H9 (cell line): Measurements from ENCODE around the gene SZT2. TPM values are rescaled to one million over a fixed set of nuclear protein-coding genes. Genes with fewer than 3 reads are reported as not detected.
"Not testable (repeated sequence)": the region's sequence is repeated elsewhere in the genome, so short reads cannot be mapped to it uniquely, and the experiment has no call there.

Experiments
- DNase-seq: peaks from one replicate; pipeline ENCODE4 v3.0.0-alpha.2; 2017
- H2AFZ ChIP-seq: one replicate; pipeline ENCODE4 v1.6.1; 2013; ENCODE audit warnings: mild to moderate bottlenecking, low read length, control low read depth, moderate library complexity
- H2AK5ac ChIP-seq: 2 replicates; pipeline ENCODE4 v1.6.1; 2013; ENCODE audit warnings: low read length, control low read depth, mixed read lengths; ENCODE audit not compliant: insufficient read length
- H2BK120ac ChIP-seq: one replicate; pipeline ENCODE4 v1.6.1; 2013; ENCODE audit warnings: low read depth, mild to moderate bottlenecking, low read length, control low read depth, inconsistent platforms; ENCODE audit not compliant: poor library complexity, severe bottlenecking
- H2BK12ac ChIP-seq: 2 replicates; pipeline ENCODE4 v1.6.1; 2013; ENCODE audit warnings: low read length, control low read depth, mixed read lengths, low read depth; ENCODE audit not compliant: insufficient read length
- H2BK15ac ChIP-seq: 2 replicates; pipeline ENCODE4 v1.6.1; 2013; ENCODE audit warnings: low read depth, low read length, control low read depth
- H2BK20ac ChIP-seq: one replicate; pipeline ENCODE4 v1.6.1; 2013; ENCODE audit warnings: low read depth, mild to moderate bottlenecking, low read length, control low read depth, inconsistent platforms; ENCODE audit not compliant: poor library complexity, severe bottlenecking
- H2BK5ac ChIP-seq: 2 replicates; pipeline ENCODE4 v1.6.1; 2013; ENCODE audit warnings: low read length, control low read depth, mixed read lengths; ENCODE audit not compliant: insufficient read length
- H3K14ac ChIP-seq: 2 replicates; pipeline ENCODE4 v1.6.1; 2013; ENCODE audit warnings: low read length, control low read depth; ENCODE audit not compliant: insufficient read depth
- H3K18ac ChIP-seq: 2 replicates; pipeline ENCODE4 v1.6.1; 2013; ENCODE audit warnings: low read depth, mild to moderate bottlenecking, mixed read lengths, low read length, control low read depth; ENCODE audit not compliant: insufficient read length
- H3K23ac ChIP-seq: 2 replicates; pipeline ENCODE4 v1.6.1; 2013; ENCODE audit warnings: low read length, control low read depth, mixed read lengths, low read depth; ENCODE audit not compliant: insufficient read length
- H3K23me2 ChIP-seq: 2 replicates; pipeline ENCODE4 v1.6.1; 2013; ENCODE audit warnings: low read depth, mild to moderate bottlenecking, mixed read lengths, low read length, control low read depth; ENCODE audit not compliant: insufficient read length, poor library complexity, severe bottlenecking
- H3K27ac ChIP-seq: 2 replicates; pipeline ENCODE4 v1.5.1; 2013; ENCODE audit warnings: low read length, control low read depth, mixed read lengths, low read depth; ENCODE audit not compliant: insufficient read length
- H3K27me3 ChIP-seq: 2 replicates; pipeline ENCODE4 v1.6.1; 2013; ENCODE audit warnings: low read length, control low read depth, inconsistent platforms; ENCODE audit not compliant: insufficient read depth
- H3K4ac ChIP-seq: 2 replicates; pipeline ENCODE4 v1.6.1; 2013; ENCODE audit warnings: low read depth, mild to moderate bottlenecking, control low read depth, inconsistent platforms, low read length, moderate library complexity
- H3K4me1 ChIP-seq: 2 replicates; pipeline ENCODE4 v1.6.1; 2013; ENCODE audit warnings: low read length, control low read depth, inconsistent platforms; ENCODE audit not compliant: insufficient read depth
- H3K4me2 ChIP-seq: 2 replicates; pipeline ENCODE4 v1.6.1; 2013; ENCODE audit warnings: low read length, control low read depth, mixed read lengths; ENCODE audit not compliant: insufficient read length, insufficient read depth
- H3K56ac ChIP-seq: 2 replicates; pipeline ENCODE4 v1.6.1; 2013; ENCODE audit warnings: low read depth, mild to moderate bottlenecking, mixed read lengths, low read length, control low read depth; ENCODE audit not compliant: insufficient read length
- H3K79me1 ChIP-seq: 2 replicates; pipeline ENCODE4 v1.6.1; 2013; ENCODE audit warnings: low read depth, mild to moderate bottlenecking, moderate library complexity, low read length, control low read depth, inconsistent platforms; ENCODE audit not compliant: insufficient read depth, poor library complexity, severe bottlenecking
- H3K79me2 ChIP-seq: 2 replicates; pipeline ENCODE4 v1.6.1; 2013; ENCODE audit warnings: low read length, control low read depth, inconsistent platforms; ENCODE audit not compliant: insufficient read depth
- H3K9ac ChIP-seq: 2 replicates; pipeline ENCODE4 v1.6.1; 2013; ENCODE audit warnings: low read length, control low read depth, mixed read lengths; ENCODE audit not compliant: insufficient read length; ENCODE audit errors: extremely low read depth
- H3K9me3 ChIP-seq: one replicate; pipeline ENCODE4 v1.6.1; 2013; ENCODE audit warnings: low read depth, low read length, inconsistent platforms; ENCODE audit not compliant: control insufficient read depth
- H3T11ph ChIP-seq: one replicate; pipeline ENCODE4 v1.6.1; 2013; ENCODE audit warnings: mild to moderate bottlenecking, low read length, control low read depth, inconsistent platforms
- H4K20me1 ChIP-seq: one replicate; pipeline ENCODE4 v1.6.1; 2013; ENCODE audit not compliant: control insufficient read depth, insufficient read length, insufficient read depth
- H4K5ac ChIP-seq: 2 replicates; pipeline ENCODE4 v1.6.1; 2013; ENCODE audit warnings: low read depth, mild to moderate bottlenecking, mixed read lengths, low read length, control low read depth; ENCODE audit not compliant: insufficient read length
- H4K8ac ChIP-seq: replicated peaks from 2 replicates; pipeline ENCODE4 v1.6.1; 2013; ENCODE audit warnings: low read length, control low read depth, mixed read lengths, low read depth; ENCODE audit not compliant: insufficient read length
- H4K91ac ChIP-seq: 2 replicates; pipeline ENCODE4 v1.6.1; 2013; ENCODE audit warnings: low read depth, mild to moderate bottlenecking, moderate library complexity, mixed read lengths, low read length, control low read depth; ENCODE audit not compliant: insufficient read length
- H3K27ac Mint-ChIP-seq, 3 experiments: 2 replicates in 2 of 3; 3 replicates in 1 of 3; pipeline ENCODE4 v1.8.0; 2020 to 2021; ENCODE audit warnings: mixed read lengths in 3 of 3, mild to moderate bottlenecking in 1 of 3, moderate library complexity in 1 of 3
- H3K27me3 Mint-ChIP-seq: 2 replicates; pipeline ENCODE4 v1.8.0; 2021; ENCODE audit warnings: low read depth, mild to moderate bottlenecking, moderate library complexity, mixed read lengths
- H3K36me3 Mint-ChIP-seq, 3 experiments: 2 replicates in 2 of 3; 3 replicates in 1 of 3; pipeline ENCODE4 v1.8.0; 2020 to 2021; ENCODE audit warnings: low read depth in 3 of 3, mixed read lengths in 3 of 3; ENCODE audit not compliant: insufficient read depth in 1 of 3
- H3K4me1 Mint-ChIP-seq, 2 experiments: 2 replicates each; pipeline ENCODE4 v1.8.0; 2020; ENCODE audit warnings: mixed read lengths in 2 of 2
- H3K4me3 Mint-ChIP-seq, 2 experiments: 2 replicates in 1 of 2; 3 replicates in 1 of 2; pipeline ENCODE4 v1.8.0; 2020 to 2021; ENCODE audit warnings: mild to moderate bottlenecking in 2 of 2, mixed read lengths in 2 of 2, moderate library complexity in 1 of 2
- H3K9me3 Mint-ChIP-seq, 2 experiments: 2 replicates in 1 of 2; 3 replicates in 1 of 2; pipeline ENCODE4 v1.8.0; 2020; ENCODE audit warnings: mild to moderate bottlenecking in 2 of 2, mixed read lengths in 2 of 2, moderate library complexity in 1 of 2
- WGBS: extraction: QIAGEN DNeasy Blood & Tissue Kit; methylation state at CpG from one replicate; pipeline ENCODE4 v1.1.7; 2013; ENCODE audit warnings: missing lambda C conversion rate, low lambda C conversion rate, mixed read lengths; ENCODE audit not compliant: insufficient read length; ENCODE audit errors: extremely low coverage; 5-methylcytosine and 5-hydroxymethylcytosine counted together
- total RNA-seq: library from RNA; stranded (reverse); gene quantifications from 2 replicates; pipeline ENCODE4 v1.2.1, GENCODE V29; 2021
- TF ChIP-seq, protein P1 (sequence below): fragments of 200-600 bp; sonication (generic); conservative IDR thresholded peaks from 3 replicates; pipeline ENCODE4 v1.8.0; 2021; ENCODE audit warnings: antibody characterized with exemption, mild to moderate bottlenecking

SZT2 gene
- total RNA-seq, 1 experiment from 2014 or later, result 16.8 TPM

DNA sequence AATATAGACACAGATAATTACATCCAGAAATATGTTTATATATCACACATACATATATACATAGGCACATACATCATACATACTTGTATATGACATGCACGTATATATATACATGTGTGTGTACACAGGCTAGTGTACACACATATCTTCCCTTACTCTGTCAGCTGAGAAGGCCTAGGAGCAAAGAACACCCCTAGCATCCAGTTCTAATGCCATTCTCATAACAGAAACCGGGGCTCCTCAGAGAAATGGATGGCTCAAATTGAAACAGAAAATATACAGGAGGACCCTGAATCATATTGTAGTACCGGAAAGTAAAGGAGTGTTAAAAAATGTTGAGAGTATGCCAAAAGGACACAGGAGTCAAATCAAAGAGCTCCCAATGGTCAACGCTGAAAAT is 83.8 kb downstream of the SZT2 start:
- Histone ChIP-seq H3K4ac (no peak overlapping the region), H3K4me2 (no peak overlapping the region), H2BK12ac (no peak overlapping the region), H3K23ac (no peak overlapping the region), H2AFZ (no peak overlapping the region), H2BK120ac (no peak overlapping the region), H3K18ac (no peak overlapping the region), H4K8ac (no peak overlapping the region), H3K4me1 (peaks cover 5% of the 10 kb centered on the region; the same call in 1 of the 2 replicates), H3K27me3 (no peaks in the 10 kb centered on the region), H3T11ph (no peak overlapping the region), H3K23me2 (no peaks in the 10 kb centered on the region), H4K5ac (no peak overlapping the region), H3K9ac (no peak overlapping the region), H3K79me2 (no peaks in the 10 kb centered on the region), H2BK5ac (no peak overlapping the region), H2AK5ac (no peak overlapping the region), H3K79me1 (no peaks in the 10 kb centered on the region), H4K20me1 (no peaks in the 10 kb centered on the region), H3K56ac (no peak overlapping the region), H3K27ac (no peak overlapping the region), H4K91ac (no peak overlapping the region), H2BK20ac (no peak overlapping the region), H2BK15ac (no peak overlapping the region), H3K14ac (no peak overlapping the region), H3K9me3 (no peaks in the 10 kb centered on the region)
- no peaks in the 10 kb centered on the region for H3K9me3 Mint-ChIP-seq
- peaks cover 11 to 14% of the 10 kb centered on the region in 2 experiments for H3K4me1 Mint-ChIP-seq
- DNase-seq, result no peak
- WGBS, result no CpG with 5 or more reads among the region's 4 CpGs
- TF ChIP-seq, protein P1, sequence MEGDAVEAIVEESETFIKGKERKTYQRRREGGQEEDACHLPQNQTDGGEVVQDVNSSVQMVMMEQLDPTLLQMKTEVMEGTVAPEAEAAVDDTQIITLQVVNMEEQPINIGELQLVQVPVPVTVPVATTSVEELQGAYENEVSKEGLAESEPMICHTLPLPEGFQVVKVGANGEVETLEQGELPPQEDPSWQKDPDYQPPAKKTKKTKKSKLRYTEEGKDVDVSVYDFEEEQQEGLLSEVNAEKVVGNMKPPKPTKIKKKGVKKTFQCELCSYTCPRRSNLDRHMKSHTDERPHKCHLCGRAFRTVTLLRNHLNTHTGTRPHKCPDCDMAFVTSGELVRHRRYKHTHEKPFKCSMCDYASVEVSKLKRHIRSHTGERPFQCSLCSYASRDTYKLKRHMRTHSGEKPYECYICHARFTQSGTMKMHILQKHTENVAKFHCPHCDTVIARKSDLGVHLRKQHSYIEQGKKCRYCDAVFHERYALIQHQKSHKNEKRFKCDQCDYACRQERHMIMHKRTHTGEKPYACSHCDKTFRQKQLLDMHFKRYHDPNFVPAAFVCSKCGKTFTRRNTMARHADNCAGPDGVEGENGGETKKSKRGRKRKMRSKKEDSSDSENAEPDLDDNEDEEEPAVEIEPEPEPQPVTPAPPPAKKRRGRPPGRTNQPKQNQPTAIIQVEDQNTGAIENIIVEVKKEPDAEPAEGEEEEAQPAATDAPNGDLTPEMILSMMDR, result no peak
- H3K27ac Mint-ChIP-seq, result no peak overlapping the region
- no peaks in the 10 kb centered on the region for H3K36me3 Mint-ChIP-seq
- H3K27me3 Mint-ChIP-seq, result no peaks in the 10 kb centered on the region; the same call in 1 of the 2 replicates
- no peak overlapping the region for H3K4me3 Mint-ChIP-seq

DNA sequence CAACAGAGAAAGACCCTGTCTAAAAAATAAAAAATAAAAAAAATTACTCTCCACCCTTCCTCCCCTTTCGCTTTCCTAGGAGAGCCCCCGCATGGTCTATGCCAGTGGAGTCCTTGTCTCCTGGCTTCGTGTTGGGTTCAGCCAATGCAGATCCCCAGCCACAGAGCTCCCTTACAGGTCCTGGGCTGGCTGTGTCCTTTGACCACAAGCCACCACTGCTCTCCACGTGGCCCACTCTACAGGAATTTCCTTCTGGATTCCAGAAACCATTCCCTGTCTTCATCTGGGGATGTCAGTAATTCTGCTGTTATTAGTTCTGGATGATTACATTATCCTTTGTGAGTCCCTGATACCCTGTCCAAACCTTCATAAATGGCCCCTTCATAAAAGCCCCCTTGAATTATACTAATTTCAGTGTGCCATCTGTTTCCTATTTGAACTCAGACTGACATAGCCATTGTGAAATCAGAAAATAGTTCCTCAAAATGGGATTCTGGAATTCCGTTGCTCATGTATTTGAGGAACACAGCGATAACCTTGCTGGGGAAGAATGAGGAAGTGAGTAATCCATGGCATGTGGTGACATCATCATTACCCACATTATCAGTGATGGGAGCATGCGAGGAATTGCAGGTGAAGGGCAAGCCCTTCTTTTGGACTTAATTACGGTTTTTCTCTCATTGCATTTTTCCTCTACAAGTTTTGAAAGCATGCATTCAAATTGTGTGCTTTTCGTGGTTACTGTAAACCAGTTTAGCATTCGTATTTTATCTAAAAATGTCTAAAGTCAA is 86.1 kb downstream of the SZT2 start:
- no CpG with 5 or more reads among the region's 10 CpGs for WGBS
- not testable (repeated sequence) for H3K9me3 Mint-ChIP-seq, H3K27me3 Mint-ChIP-seq, H3K23me2 ChIP-seq, H4K8ac ChIP-seq, H4K20me1 ChIP-seq, H3K14ac ChIP-seq, H2BK15ac ChIP-seq, H3K4ac ChIP-seq, H4K91ac ChIP-seq, H3K23ac ChIP-seq, H3K9ac ChIP-seq, H2BK120ac ChIP-seq, H2BK12ac ChIP-seq, H2BK5ac ChIP-seq, H4K5ac ChIP-seq, H3K9me3 ChIP-seq, H3K79me1 ChIP-seq, DNase-seq, H3K4me1 ChIP-seq, H3K79me2 ChIP-seq, H3K56ac ChIP-seq, H3K4me2 ChIP-seq, H3T11ph ChIP-seq, H2BK20ac ChIP-seq, H3K18ac ChIP-seq, H3K36me3 Mint-ChIP-seq, H3K27me3 ChIP-seq, H2AK5ac ChIP-seq, H2AFZ ChIP-seq, H3K27ac ChIP-seq, H3K4me3 Mint-ChIP-seq
- Mint-ChIP-seq H3K4me1 (peaks cover 11 to 14% of the 10 kb centered on the region in 2 experiments), H3K27ac (peak overlapping the region in 2 of 3 experiments; percentile 68 to 69; a peak in 1 of 7 replicates)
